H1 (cell line): ENCODE data around the gene DDA1.

Experiments
- CHD1 ChIP-seq: IDR thresholded peaks from 2 replicates; pipeline ENCODE4 v1.6.1; 2012; ENCODE audit warnings: low read depth, low read length, improper control_type of control experiment
- CTCF ChIP-seq, 3 experiments: IDR thresholded peaks; 1 replicate in 2 of 3; 2 replicates in 1 of 3; pipeline versions ENCODE4 v1.5.1 to v1.6.1; 2011; ENCODE audit warnings: low read length in 3 of 3, mild to moderate bottlenecking in 3 of 3, inconsistent platforms in 2 of 3, low read depth in 1 of 3, moderate library complexity in 1 of 3; ENCODE audit not compliant: insufficient read depth in 1 of 3; ENCODE audit errors: control extremely low read depth in 1 of 3
- EP300 ChIP-seq, 2 experiments: IDR thresholded peaks; 1 replicate in 1 of 2; 2 replicates in 1 of 2; pipeline ENCODE4 v1.6.1; 2011 to 2012; ENCODE audit warnings: low read depth in 2 of 2, low read length in 2 of 2, mild to moderate bottlenecking in 2 of 2, borderline replicate concordance in 1 of 2, inconsistent platforms in 1 of 2, moderate library complexity in 1 of 2
- JUN ChIP-seq: IDR thresholded peaks from 2 replicates; pipeline ENCODE4 v1.6.1; 2011; ENCODE audit warnings: low read depth, mild to moderate bottlenecking, improper control_type of control experiment, low read length
- POLR2A ChIP-seq, 2 experiments: IDR thresholded peaks; 1 replicate in 1 of 2; 2 replicates in 1 of 2; pipeline ENCODE4 v1.6.1; 2011; ENCODE audit warnings: low read depth in 2 of 2, low read length in 2 of 2, mild to moderate bottlenecking in 2 of 2; ENCODE audit errors: control extremely low read depth in 1 of 2

- TF ChIP-seq CTCF (IDR thresholded peaks at IDR 0.05; ENCODE audit: control extremely low read depth in 1 of 3, insufficient read depth in 1 of 3, low read depth in 1 of 3, low read length in 3 of 3) (peak; percentile 62 to 74 (median 69)), CHD1 (no peak), JUN (no peak), EP300 (IDR thresholded peaks at IDR 0.05; ENCODE audit: borderline replicate concordance in 1 of 2, low read depth in 2 of 2, low read length in 2 of 2) (no peak), POLR2A (IDR thresholded peaks at IDR 0.05; ENCODE audit: control extremely low read depth in 1 of 2, low read depth in 2 of 2, low read length in 2 of 2) (peak in 1 of 2 experiments; percentile 37; a peak in 2 of 3 replicates)
These were observed 6.0 kb upstream of the DDA1 start, which contains the start of gene ABHD8 for GRCh38 chr19:17303167-17303939.
